ENCODE data around the gene ATP5F1E.

ATP5F1E gene

GRCh38 chr20:58976061-58976730 lies 55.9 kb downstream of the ATP5F1E start:
- no peaks in the 10 kb centered on the region for H3K27me3 ChIP-seq
- no peak for TF ChIP-seq CTCF (IDR thresholded peaks at IDR 0.05)
- no peak overlapping the region for H3K27ac ChIP-seq
- no peak for DNase-seq
- no peaks in the 10 kb centered on the region for H3K36me3 ChIP-seq
- peaks cover 0 to 5% (median 0%) of the 10 kb centered on the region in 4 donors for H3K4me1 ChIP-seq
- peaks cover 0 to 16% (median 0%) of the 10 kb centered on the region in 3 donors for H3K9me3 ChIP-seq
- intact Hi-C loops (cut with DNase I; ENCODE audit: low total_unique reads) = loop anchor here (5.0 kb wide), 1 partner anchor 64 kb away; no protein-coding TSS in a partner anchor
- H3K4me3 ChIP-seq = no peak overlapping the region

Measured in tibial artery (tissue), 4 donors.